Measurements from ENCODE around the gene RACGAP1. TPM values are rescaled to one million over a fixed set of nuclear protein-coding genes. Genes with fewer than 3 reads are reported as not detected.

The RACGAP1 gene
- total RNA-seq, 1 experiment from 2014 or later: 147 TPM

DNA sequence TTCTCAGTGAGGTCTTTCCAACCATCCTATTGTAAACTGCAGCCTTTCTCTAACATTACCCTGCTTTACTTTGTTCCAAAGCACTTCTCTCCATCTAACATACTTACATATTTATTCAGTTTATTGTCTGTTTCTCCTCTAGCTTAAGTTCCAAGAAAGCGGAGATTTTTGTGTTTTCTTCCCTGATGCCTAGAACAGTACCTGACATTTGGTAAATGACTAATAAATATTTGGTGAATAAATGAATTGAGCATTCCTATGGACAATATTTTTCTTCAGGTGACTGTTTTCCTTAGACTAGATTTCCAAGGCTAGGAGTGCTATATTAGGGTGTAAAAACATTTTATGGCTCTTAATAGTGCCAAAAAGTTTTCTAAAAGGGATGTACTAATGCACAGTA lies 2.4 kb downstream of the RACGAP1 start:
- in situ Hi-C loops (cut with HindIII; ENCODE audit: low pct_unique_long_range_greater_than_20kb, low sequenced_read_pairs) (no loop called here), intact Hi-C loops (cut with micrococcal nuclease; ENCODE audit: unreplicated experiment) (no loop called here)
- ChIA-PET POLR2A (interaction anchor here (0.6 kb wide), 1 partner anchor 62 kb away, joined by 4 read pairs; no protein-coding TSS in a partner anchor), CTCF (no interaction called here)
- H3K4me1 ChIP-seq (ENCODE audit: control insufficient read depth, insufficient read depth, low read length): peaks cover 39% of the 10 kb centered on the region
- H3K4me3 ChIP-seq (ENCODE audit: low read depth in 2 of 2, low read length in 2 of 2): no peak overlapping the region
- H3K36me3 ChIP-seq (ENCODE audit: control insufficient read depth, insufficient read depth, low read length): no peaks in the 10 kb centered on the region
- H3K9me3 ChIP-seq (ENCODE audit: control insufficient read depth, insufficient read depth, low read depth, low read length): no peaks in the 10 kb centered on the region
- no peaks in the 10 kb centered on the region for H3K27me3 ChIP-seq (ENCODE audit: control insufficient read depth, insufficient read depth, low read length)
- TF ChIP-seq TCF7L2 (IDR thresholded peaks at IDR 0.05; ENCODE audit: low read depth, low read length): no peak
- TF ChIP-seq POLR2AphosphoS5 (IDR thresholded peaks at IDR 0.05; ENCODE audit: low read depth, low read length): no peak
- TF ChIP-seq, protein P1, sequence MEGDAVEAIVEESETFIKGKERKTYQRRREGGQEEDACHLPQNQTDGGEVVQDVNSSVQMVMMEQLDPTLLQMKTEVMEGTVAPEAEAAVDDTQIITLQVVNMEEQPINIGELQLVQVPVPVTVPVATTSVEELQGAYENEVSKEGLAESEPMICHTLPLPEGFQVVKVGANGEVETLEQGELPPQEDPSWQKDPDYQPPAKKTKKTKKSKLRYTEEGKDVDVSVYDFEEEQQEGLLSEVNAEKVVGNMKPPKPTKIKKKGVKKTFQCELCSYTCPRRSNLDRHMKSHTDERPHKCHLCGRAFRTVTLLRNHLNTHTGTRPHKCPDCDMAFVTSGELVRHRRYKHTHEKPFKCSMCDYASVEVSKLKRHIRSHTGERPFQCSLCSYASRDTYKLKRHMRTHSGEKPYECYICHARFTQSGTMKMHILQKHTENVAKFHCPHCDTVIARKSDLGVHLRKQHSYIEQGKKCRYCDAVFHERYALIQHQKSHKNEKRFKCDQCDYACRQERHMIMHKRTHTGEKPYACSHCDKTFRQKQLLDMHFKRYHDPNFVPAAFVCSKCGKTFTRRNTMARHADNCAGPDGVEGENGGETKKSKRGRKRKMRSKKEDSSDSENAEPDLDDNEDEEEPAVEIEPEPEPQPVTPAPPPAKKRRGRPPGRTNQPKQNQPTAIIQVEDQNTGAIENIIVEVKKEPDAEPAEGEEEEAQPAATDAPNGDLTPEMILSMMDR (IDR thresholded peaks at IDR 0.05): no peak
- TF ChIP-seq REST (IDR thresholded peaks at IDR 0.05; ENCODE audit: insufficient read depth in 1 of 2, low read depth in 2 of 2, low read length in 1 of 2): no peak
- TF ChIP-seq SIN3A (IDR thresholded peaks at IDR 0.05; ENCODE audit: borderline replicate concordance, insufficient read depth, low read depth, low read length): no peak
- H3K27ac ChIP-seq (ENCODE audit: low read length): peak overlapping the region; percentile 9; the same call in 1 of the 2 replicates
- ATAC-seq (no peak), DNase-seq (ENCODE audit: low read depth, low spot score) (no peak)
- no TSS peak for BruUV-seq (replicated peaks)

- H3K27me3 ChIP-seq (ENCODE audit: control insufficient read depth, insufficient read depth, low read length): no peaks in the 10 kb centered on the region
- ChIA-PET CTCF (interaction anchor here (1.7 kb wide), 1 partner anchor 18 kb away, joined by 3 read pairs; no protein-coding TSS in a partner anchor), POLR2A (no interaction called here)
- peak overlapping the region; percentile 31; the same call in 1 of the 2 replicates for H3K27ac ChIP-seq (ENCODE audit: low read length)
- no peak for DNase-seq (ENCODE audit: low read depth, low spot score)
- no peak for TF ChIP-seq SIN3A (IDR thresholded peaks at IDR 0.05; ENCODE audit: borderline replicate concordance, insufficient read depth, low read depth, low read length)
- no peak for TF ChIP-seq REST (IDR thresholded peaks at IDR 0.05; ENCODE audit: insufficient read depth in 1 of 2, low read depth in 2 of 2, low read length in 1 of 2)
- TF ChIP-seq, protein P1 (IDR thresholded peaks at IDR 0.05): no peak
- TF ChIP-seq TCF7L2 (IDR thresholded peaks at IDR 0.05; ENCODE audit: low read depth, low read length): no peak
- TF ChIP-seq POLR2AphosphoS5 (IDR thresholded peaks at IDR 0.05; ENCODE audit: low read depth, low read length): no peak
- in situ Hi-C loops (cut with HindIII; ENCODE audit: low pct_unique_long_range_greater_than_20kb, low sequenced_read_pairs) (no loop called here), intact Hi-C loops (cut with micrococcal nuclease; ENCODE audit: unreplicated experiment) (no loop called here)
- H3K4me1 ChIP-seq (ENCODE audit: control insufficient read depth, insufficient read depth, low read length): peaks cover 38% of the 10 kb centered on the region
- BruUV-seq (replicated peaks): no TSS peak
- no peaks in the 10 kb centered on the region for H3K9me3 ChIP-seq (ENCODE audit: control insufficient read depth, insufficient read depth, low read depth, low read length)
- no peak overlapping the region for H3K4me3 ChIP-seq (ENCODE audit: low read depth in 2 of 2, low read length in 2 of 2)
- 0 out of 2 replicates have a peak, but pooled peaks cover 4% of the 10 kb centered on the region for H3K36me3 ChIP-seq (ENCODE audit: control insufficient read depth, insufficient read depth, low read length)
- ATAC-seq: no peak
Observed at GRCh38 chr12:50021031-50021430, 4.3 kb downstream of the RACGAP1 start.
